ENCODE measurements around the gene BMAL1.

Gene BMAL1

DNA sequence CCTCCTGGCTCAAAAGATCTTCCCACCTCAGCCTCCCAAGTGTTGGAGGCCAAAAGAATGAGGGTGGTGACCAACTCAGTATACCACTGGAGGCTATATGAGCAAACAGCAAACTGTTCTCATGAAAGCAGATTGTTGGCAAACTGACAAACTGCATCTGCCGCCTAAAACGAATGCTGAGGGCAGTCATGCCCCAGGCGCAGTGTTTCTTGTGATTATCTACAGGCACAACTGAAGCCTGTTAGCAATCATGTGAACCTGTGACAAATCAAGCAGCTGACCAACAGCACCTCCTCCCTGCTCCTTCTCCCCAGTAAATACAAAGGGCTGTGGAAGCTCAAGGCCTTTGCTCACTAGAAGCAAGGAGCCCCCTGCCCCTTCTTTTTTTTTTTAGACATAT is 137.6 kb downstream of the BMAL1 start:
- no peaks in the 10 kb centered on the region for H3K27me3 ChIP-seq (ENCODE audit: insufficient read depth, low read length, poor library complexity)
- H3K27ac ChIP-seq (ENCODE audit: low read length), result no peak overlapping the region
- no peak overlapping the region for H3K9ac ChIP-seq (ENCODE audit: low read depth, low read length)
- H3K4me3 ChIP-seq (ENCODE audit: low read depth in 1 of 2, low read length in 2 of 2), result no peak overlapping the region
- no peaks in the 10 kb centered on the region for H3K4me1 ChIP-seq (ENCODE audit: insufficient read depth, low read length)
- H3K36me3 ChIP-seq (ENCODE audit: insufficient read depth, low read length), result peaks cover 43% of the 10 kb centered on the region
- H2AFZ ChIP-seq (ENCODE audit: low read depth, low read length), result no peak overlapping the region
- no peaks in the 10 kb centered on the region for H3K79me2 ChIP-seq (ENCODE audit: insufficient read depth, low read length)
- ATAC-seq (ENCODE audit: insufficient read depth, low read depth) (no peak), DNase-seq (no peak)
- H3K4me2 ChIP-seq (ENCODE audit: insufficient read depth, low read length), result no peak overlapping the region
- no peaks in the 10 kb centered on the region for H3K9me3 ChIP-seq (ENCODE audit: insufficient read depth, low read length, severe bottlenecking)
- H4K20me1 ChIP-seq (ENCODE audit: insufficient read depth, low read length), result no peaks in the 10 kb centered on the region
- TF ChIP-seq EZH2 (IDR thresholded peaks at IDR 0.05; ENCODE audit: borderline replicate concordance, low read depth, low read length, severe bottlenecking), result no peak
- TF ChIP-seq, protein P1, sequence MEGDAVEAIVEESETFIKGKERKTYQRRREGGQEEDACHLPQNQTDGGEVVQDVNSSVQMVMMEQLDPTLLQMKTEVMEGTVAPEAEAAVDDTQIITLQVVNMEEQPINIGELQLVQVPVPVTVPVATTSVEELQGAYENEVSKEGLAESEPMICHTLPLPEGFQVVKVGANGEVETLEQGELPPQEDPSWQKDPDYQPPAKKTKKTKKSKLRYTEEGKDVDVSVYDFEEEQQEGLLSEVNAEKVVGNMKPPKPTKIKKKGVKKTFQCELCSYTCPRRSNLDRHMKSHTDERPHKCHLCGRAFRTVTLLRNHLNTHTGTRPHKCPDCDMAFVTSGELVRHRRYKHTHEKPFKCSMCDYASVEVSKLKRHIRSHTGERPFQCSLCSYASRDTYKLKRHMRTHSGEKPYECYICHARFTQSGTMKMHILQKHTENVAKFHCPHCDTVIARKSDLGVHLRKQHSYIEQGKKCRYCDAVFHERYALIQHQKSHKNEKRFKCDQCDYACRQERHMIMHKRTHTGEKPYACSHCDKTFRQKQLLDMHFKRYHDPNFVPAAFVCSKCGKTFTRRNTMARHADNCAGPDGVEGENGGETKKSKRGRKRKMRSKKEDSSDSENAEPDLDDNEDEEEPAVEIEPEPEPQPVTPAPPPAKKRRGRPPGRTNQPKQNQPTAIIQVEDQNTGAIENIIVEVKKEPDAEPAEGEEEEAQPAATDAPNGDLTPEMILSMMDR (IDR thresholded peaks at IDR 0.05; ENCODE audit: borderline replicate concordance, extremely low read depth, low read length, poor library complexity, severe bottlenecking), result no peak

DNA sequence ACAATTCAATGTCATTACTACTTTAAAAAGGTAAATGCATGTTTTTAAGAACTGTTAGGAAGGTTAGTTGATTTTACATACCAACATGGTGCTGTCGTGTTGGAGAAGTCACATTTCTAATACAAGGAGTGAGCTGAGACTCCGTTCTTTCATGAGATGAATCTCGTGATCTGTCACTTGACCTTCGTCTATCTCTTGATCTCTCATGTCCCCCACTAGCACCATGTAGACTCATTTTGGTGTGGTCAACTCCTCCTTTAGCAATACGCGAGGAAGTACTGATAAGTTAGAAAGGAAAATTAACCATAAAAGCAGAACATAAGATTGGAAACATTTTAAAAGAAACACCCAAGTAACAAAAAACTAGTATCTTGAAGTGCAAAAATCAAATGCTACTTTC is 144.0 kb downstream of the BMAL1 start:
- ATAC-seq (ENCODE audit: insufficient read depth, low read depth) (no peak), DNase-seq (no peak)
- no peak overlapping the region for H3K4me2 ChIP-seq (ENCODE audit: insufficient read depth, low read length)
- no peaks in the 10 kb centered on the region for H3K27me3 ChIP-seq (ENCODE audit: insufficient read depth, low read length, poor library complexity)
- H3K4me1 ChIP-seq (ENCODE audit: insufficient read depth, low read length), result no peaks in the 10 kb centered on the region
- peaks cover 9% of the 10 kb centered on the region; the same call in 1 of the 2 replicates for H3K36me3 ChIP-seq (ENCODE audit: insufficient read depth, low read length)
- no peak overlapping the region for H3K4me3 ChIP-seq (ENCODE audit: low read depth in 1 of 2, low read length in 2 of 2)
- no peak overlapping the region for H3K27ac ChIP-seq (ENCODE audit: low read length)
- no peak overlapping the region for H3K9ac ChIP-seq (ENCODE audit: low read depth, low read length)
- H3K9me3 ChIP-seq (ENCODE audit: insufficient read depth, low read length, severe bottlenecking), result no peaks in the 10 kb centered on the region
- H3K79me2 ChIP-seq (ENCODE audit: insufficient read depth, low read length), result peaks cover 16% of the 10 kb centered on the region; the same call in 1 of the 2 replicates
- no peak for TF ChIP-seq EZH2 (IDR thresholded peaks at IDR 0.05; ENCODE audit: borderline replicate concordance, low read depth, low read length, severe bottlenecking)
- TF ChIP-seq, protein P1 (IDR thresholded peaks at IDR 0.05; ENCODE audit: borderline replicate concordance, extremely low read depth, low read length, poor library complexity, severe bottlenecking), result no peak
- H2AFZ ChIP-seq (ENCODE audit: low read depth, low read length), result no peak overlapping the region
- peaks cover 7% of the 10 kb centered on the region; the same call in 1 of the 2 replicates for H4K20me1 ChIP-seq (ENCODE audit: insufficient read depth, low read length)

DNA sequence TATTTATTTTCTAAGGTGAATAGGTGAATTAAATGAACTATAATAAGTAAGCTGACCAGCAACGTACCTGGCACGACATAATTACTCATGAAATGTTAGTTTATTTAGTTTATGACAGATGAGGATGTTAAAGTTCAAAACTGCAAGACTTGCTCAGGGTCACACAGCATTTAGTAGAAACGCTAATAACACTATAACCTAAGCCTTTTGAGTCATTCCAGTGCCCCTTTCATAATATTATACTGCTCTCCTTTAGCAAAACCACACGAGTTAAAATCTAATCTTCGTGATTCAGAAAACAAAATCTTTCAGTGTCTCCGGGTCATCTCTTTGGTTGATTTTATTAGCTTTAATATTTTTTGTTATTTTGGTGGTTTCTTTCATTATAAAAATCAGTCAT is 145.8 kb downstream of the BMAL1 start:
- Histone ChIP-seq H3K36me3 (ENCODE audit: insufficient read depth, low read length) (peaks cover 3% of the 10 kb centered on the region; the same call in 1 of the 2 replicates), H3K79me2 (ENCODE audit: insufficient read depth, low read length) (peaks cover 32% of the 10 kb centered on the region), H3K4me2 (ENCODE audit: insufficient read depth, low read length) (no peak overlapping the region), H3K27ac (ENCODE audit: low read length) (no peak overlapping the region), H4K20me1 (ENCODE audit: insufficient read depth, low read length) (peaks cover 7% of the 10 kb centered on the region; the same call in 1 of the 2 replicates), H3K4me1 (ENCODE audit: insufficient read depth, low read length) (no peaks in the 10 kb centered on the region), H3K27me3 (ENCODE audit: insufficient read depth, low read length, poor library complexity) (no peaks in the 10 kb centered on the region), H3K9ac (ENCODE audit: low read depth, low read length) (no peak overlapping the region), H2AFZ (ENCODE audit: low read depth, low read length) (no peak overlapping the region), H3K4me3 (ENCODE audit: low read depth in 1 of 2, low read length in 2 of 2) (no peak overlapping the region), H3K9me3 (ENCODE audit: insufficient read depth, low read length, severe bottlenecking) (peaks cover 11% of the 10 kb centered on the region)
- ATAC-seq (ENCODE audit: insufficient read depth, low read depth), result no peak
- no peak for TF ChIP-seq EZH2 (IDR thresholded peaks at IDR 0.05; ENCODE audit: borderline replicate concordance, low read depth, low read length, severe bottlenecking)
- TF ChIP-seq, protein P1 (IDR thresholded peaks at IDR 0.05; ENCODE audit: borderline replicate concordance, extremely low read depth, low read length, poor library complexity, severe bottlenecking), result no peak
- DNase-seq, result no peak

DNA sequence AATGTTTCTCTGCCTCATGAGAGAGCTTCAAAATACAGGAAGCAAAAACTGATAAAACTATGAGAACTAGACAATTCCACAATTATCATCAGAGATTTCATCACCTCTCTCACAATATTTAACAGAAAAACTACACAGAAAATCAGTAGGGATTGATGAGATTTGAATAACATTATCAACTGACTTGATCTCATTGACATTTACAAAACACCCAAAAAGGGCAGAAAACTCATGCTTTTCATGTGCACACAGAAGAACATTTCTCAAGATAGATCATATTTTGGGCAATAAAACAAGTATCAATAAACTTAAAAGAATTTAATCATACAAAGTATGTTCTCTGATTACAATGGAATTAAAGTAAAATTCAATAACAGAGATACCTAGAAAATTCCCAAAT is 149.8 kb downstream of the BMAL1 start:
- no peak overlapping the region for H2AFZ ChIP-seq (ENCODE audit: low read depth, low read length)
- TF ChIP-seq EZH2 (IDR thresholded peaks at IDR 0.05; ENCODE audit: borderline replicate concordance, low read depth, low read length, severe bottlenecking), result no peak
- TF ChIP-seq, protein P1 (IDR thresholded peaks at IDR 0.05; ENCODE audit: borderline replicate concordance, extremely low read depth, low read length, poor library complexity, severe bottlenecking), result no peak
- H3K27ac ChIP-seq (ENCODE audit: low read length), result no peak overlapping the region
- peaks cover 11% of the 10 kb centered on the region for H3K9me3 ChIP-seq (ENCODE audit: insufficient read depth, low read length, severe bottlenecking)
- no peaks in the 10 kb centered on the region for H3K36me3 ChIP-seq (ENCODE audit: insufficient read depth, low read length)
- H3K9ac ChIP-seq (ENCODE audit: low read depth, low read length), result no peak overlapping the region
- no peak overlapping the region for H3K4me2 ChIP-seq (ENCODE audit: insufficient read depth, low read length)
- peaks cover 7% of the 10 kb centered on the region; the same call in 1 of the 2 replicates for H4K20me1 ChIP-seq (ENCODE audit: insufficient read depth, low read length)
- no peak overlapping the region for H3K4me3 ChIP-seq (ENCODE audit: low read depth in 1 of 2, low read length in 2 of 2)
- no peaks in the 10 kb centered on the region for H3K4me1 ChIP-seq (ENCODE audit: insufficient read depth, low read length)
- DNase-seq, result no peak
- no peak for ATAC-seq (ENCODE audit: insufficient read depth, low read depth)
- H3K27me3 ChIP-seq (ENCODE audit: insufficient read depth, low read length, poor library complexity), result no peaks in the 10 kb centered on the region
- peaks cover 36% of the 10 kb centered on the region for H3K79me2 ChIP-seq (ENCODE audit: insufficient read depth, low read length)

Measured in DND-41 (cell line).